MCF 10A (cell line): ENCODE results near the gene MVD. TPM values are rescaled to one million over a fixed set of nuclear protein-coding genes. Genes with fewer than 3 reads are reported as not detected.

ENCODE experiments used
- BruUV-seq: library from RNA; stranded (reverse); fragments of 400-500 nt; replicated peaks from 2 replicates; lab custom pipeline; 2021; lab: Mats Ljungman, UMichigan
- CTCF ChIA-PET: fragments of 300-600 bp; sonication (Branson Sonifier 250); formaldehyde crosslinking; extraction: SDS; loops from one replicate; lab custom pipeline; 2021; ENCODE audit warnings: antibody characterized with exemption, inconsistent platforms; lab: Yijun Ruan, JAX
- POLR2A ChIA-PET: fragments of 300-600, 350-650 bp; sonication (Branson Sonifier 250); formaldehyde crosslinking; extraction: SDS; loops from one replicate; lab custom pipeline; 2020; ENCODE audit warnings: antibody characterized with exemption, inconsistent platforms; lab: Yijun Ruan, JAX
- DNase-seq: peaks from one replicate; pipeline ENCODE4 v3.0.0-alpha.2; 2018; ENCODE audit not compliant: unreplicated experiment
- H3K27ac Mint-ChIP-seq: one replicate; pipeline ENCODE4 v1.8.0; 2022; ENCODE audit warnings: mild to moderate bottlenecking, low read depth, mixed read lengths; ENCODE audit not compliant: unreplicated experiment
- H3K27me3 Mint-ChIP-seq: one replicate; pipeline ENCODE4 v1.8.0; 2022; ENCODE audit warnings: mixed read lengths; ENCODE audit not compliant: insufficient read depth, unreplicated experiment
- H3K36me3 Mint-ChIP-seq: one replicate; pipeline ENCODE4 v1.8.0; 2022; ENCODE audit warnings: mild to moderate bottlenecking, moderate library complexity, mixed read lengths; ENCODE audit not compliant: insufficient read depth, unreplicated experiment
- H3K4me1 Mint-ChIP-seq: one replicate; pipeline ENCODE4 v1.8.0; 2022; ENCODE audit warnings: mixed read lengths; ENCODE audit not compliant: insufficient read depth, unreplicated experiment
- H3K4me3 Mint-ChIP-seq: one replicate; pipeline ENCODE4 v1.8.0; 2022; ENCODE audit warnings: mild to moderate bottlenecking, moderate library complexity, mixed read lengths; ENCODE audit not compliant: unreplicated experiment
- H3K9me3 Mint-ChIP-seq: one replicate; pipeline ENCODE4 v1.8.0; 2022; ENCODE audit warnings: mixed read lengths; ENCODE audit not compliant: unreplicated experiment
- intact Hi-C: fragments of 100-400 bp; cut with micrococcal nuclease; formaldehyde crosslinking; loops from 2 replicates; pipeline ENCODE4 v1.14.1; 2022
- total RNA-seq: library from RNA; stranded (reverse); gene quantifications from 2 replicates; pipeline ENCODE4 v1.2.3, GENCODE V29; 2022
- TF ChIP-seq, protein P1 (sequence below): fragments of 200-600 bp; IDR thresholded peaks from one replicate; pipeline ENCODE4 v1.8.0; 2022; ENCODE audit warnings: antibody characterized with exemption, mild to moderate bottlenecking; ENCODE audit not compliant: unreplicated experiment

Gene MVD
- total RNA-seq, 1 experiment from 2014 or later: 32.4 TPM

DNA sequence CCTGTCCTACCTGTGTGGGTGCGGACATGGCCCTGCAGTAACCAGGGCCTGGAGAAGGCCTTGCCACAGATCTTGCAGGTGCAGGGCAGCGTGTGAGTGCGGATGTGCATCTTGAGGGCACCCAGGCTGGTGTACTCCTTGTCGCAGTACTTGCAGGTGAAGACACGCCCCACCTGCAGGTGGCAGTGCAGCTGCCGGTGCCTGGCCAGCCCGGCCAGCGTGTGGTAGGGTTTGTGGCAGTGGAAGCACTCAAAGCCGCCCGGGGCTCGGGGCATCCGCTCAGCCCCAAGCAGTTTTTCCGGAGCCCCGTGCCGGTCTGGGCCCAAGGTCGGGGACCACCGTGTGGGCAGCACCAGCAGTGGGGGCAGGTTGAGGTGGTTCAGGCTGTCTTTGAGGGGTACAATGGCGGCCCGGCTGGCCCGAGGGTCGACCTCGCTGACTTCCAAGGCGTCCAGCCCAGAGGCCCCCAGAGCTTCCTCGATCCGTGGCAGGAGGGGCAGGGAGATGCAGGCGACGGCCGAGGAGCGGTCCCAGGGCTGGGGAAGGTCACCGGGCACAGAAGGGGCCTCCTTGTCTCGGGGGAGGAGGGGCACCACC lies 18.3 kb upstream of the MVD start:
- POLR2A ChIA-PET: no interaction called here
- no peaks in the 10 kb centered on the region for H3K4me1 Mint-ChIP-seq
- peak; percentile 34 for DNase-seq
- no TSS peak for BruUV-seq
- no peaks in the 10 kb centered on the region for H3K9me3 Mint-ChIP-seq
- CTCF ChIA-PET: no interaction called here
- TF ChIP-seq, protein P1, sequence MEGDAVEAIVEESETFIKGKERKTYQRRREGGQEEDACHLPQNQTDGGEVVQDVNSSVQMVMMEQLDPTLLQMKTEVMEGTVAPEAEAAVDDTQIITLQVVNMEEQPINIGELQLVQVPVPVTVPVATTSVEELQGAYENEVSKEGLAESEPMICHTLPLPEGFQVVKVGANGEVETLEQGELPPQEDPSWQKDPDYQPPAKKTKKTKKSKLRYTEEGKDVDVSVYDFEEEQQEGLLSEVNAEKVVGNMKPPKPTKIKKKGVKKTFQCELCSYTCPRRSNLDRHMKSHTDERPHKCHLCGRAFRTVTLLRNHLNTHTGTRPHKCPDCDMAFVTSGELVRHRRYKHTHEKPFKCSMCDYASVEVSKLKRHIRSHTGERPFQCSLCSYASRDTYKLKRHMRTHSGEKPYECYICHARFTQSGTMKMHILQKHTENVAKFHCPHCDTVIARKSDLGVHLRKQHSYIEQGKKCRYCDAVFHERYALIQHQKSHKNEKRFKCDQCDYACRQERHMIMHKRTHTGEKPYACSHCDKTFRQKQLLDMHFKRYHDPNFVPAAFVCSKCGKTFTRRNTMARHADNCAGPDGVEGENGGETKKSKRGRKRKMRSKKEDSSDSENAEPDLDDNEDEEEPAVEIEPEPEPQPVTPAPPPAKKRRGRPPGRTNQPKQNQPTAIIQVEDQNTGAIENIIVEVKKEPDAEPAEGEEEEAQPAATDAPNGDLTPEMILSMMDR: peak; percentile 13
- peaks cover 22% of the 10 kb centered on the region for H3K27me3 Mint-ChIP-seq
- H3K4me3 Mint-ChIP-seq: no peak overlapping the region
- intact Hi-C loops: no loop called here
- no peak overlapping the region for H3K27ac Mint-ChIP-seq
- H3K36me3 Mint-ChIP-seq: peaks cover 6% of the 10 kb centered on the region

GRCh38 chr16:88680554-88681083 lies 17.7 kb upstream of the MVD start:
- ChIA-PET POLR2A (no interaction called here), CTCF (no interaction called here)
- Mint-ChIP-seq H3K4me1 (no peaks in the 10 kb centered on the region), H3K36me3 (peaks cover 6% of the 10 kb centered on the region), H3K9me3 (no peaks in the 10 kb centered on the region), H3K27me3 (peaks cover 22% of the 10 kb centered on the region), H3K27ac (no peak overlapping the region), H3K4me3 (no peak overlapping the region)
- TF ChIP-seq, protein P1: no peak
- DNase-seq: no peak
- no TSS peak for BruUV-seq
- intact Hi-C loops: no loop called here

- Mint-ChIP-seq H3K27me3 (peaks cover 11% of the 10 kb centered on the region), H3K4me3 (no peak overlapping the region), H3K36me3 (peaks cover 6% of the 10 kb centered on the region), H3K4me1 (no peaks in the 10 kb centered on the region), H3K27ac (no peak overlapping the region), H3K9me3 (no peaks in the 10 kb centered on the region)
- TF ChIP-seq, protein P1: no peak
- ChIA-PET CTCF (no interaction called here), POLR2A (no interaction called here)
- no TSS peak for BruUV-seq
- intact Hi-C loops: no loop called here
- DNase-seq: no peak
Observed at GRCh38 chr16:88678224-88678979, 15.5 kb upstream of the MVD start.

- TF ChIP-seq, protein P1: no peak
- H3K27ac Mint-ChIP-seq: no peak overlapping the region
- ChIA-PET POLR2A (no interaction called here), CTCF (no interaction called here)
- H3K4me1 Mint-ChIP-seq: no peaks in the 10 kb centered on the region
- no peak for DNase-seq
- peaks cover 8% of the 10 kb centered on the region for H3K27me3 Mint-ChIP-seq
- H3K36me3 Mint-ChIP-seq: peaks cover 6% of the 10 kb centered on the region
- intact Hi-C loops: no loop called here
- H3K9me3 Mint-ChIP-seq: no peaks in the 10 kb centered on the region
- H3K4me3 Mint-ChIP-seq: no peak overlapping the region
- no TSS peak for BruUV-seq
Observed at GRCh38 chr16:88677721-88678120, 14.8 kb upstream of the MVD start.
